HG03175 (cell line): ENCODE data around the gene CCDC6.
"Not testable (repeated sequence)": the region's sequence is repeated elsewhere in the genome, so short reads cannot be mapped to it uniquely, and the experiment has no call there.

Experiments
- ATAC-seq: cut with Tn5 transposase; IDR thresholded peaks from one replicate; pipeline ENCODE4 v1.9.1; 2021; ENCODE audit warnings: mild to moderate bottlenecking, moderate library complexity; ENCODE audit not compliant: unreplicated experiment

The CCDC6 gene

DNA sequence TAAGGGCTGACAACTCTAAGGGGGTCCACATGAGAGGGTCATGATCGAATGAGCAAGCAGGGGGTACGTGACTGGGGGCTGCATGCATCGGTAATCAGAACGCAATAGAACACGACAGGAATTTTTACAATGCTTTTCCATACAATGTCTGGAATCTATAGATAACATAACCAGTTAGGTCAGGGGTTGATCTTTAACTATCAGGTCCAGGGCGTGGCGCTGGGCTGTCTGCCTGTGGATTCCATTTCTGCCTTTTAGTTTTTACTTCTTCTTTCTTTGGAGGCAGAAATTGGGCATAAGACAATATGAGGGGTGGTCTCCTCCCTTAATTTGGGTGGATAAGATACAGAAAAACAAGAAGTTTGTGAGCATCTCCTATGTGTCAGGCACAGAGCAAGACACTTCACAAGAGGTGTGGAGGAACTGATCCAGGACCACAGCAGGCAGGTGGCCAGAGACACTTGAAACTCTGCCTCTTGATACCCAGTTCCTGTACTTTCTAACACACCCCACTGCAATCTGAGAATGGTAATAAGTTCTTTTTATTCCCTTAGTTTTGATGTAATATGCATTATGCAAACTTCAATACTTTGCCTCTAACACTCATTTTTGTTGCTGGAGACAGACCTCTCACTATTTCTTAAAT lies 135.1 kb downstream of the CCDC6 start:
- ATAC-seq, result no peak

DNA sequence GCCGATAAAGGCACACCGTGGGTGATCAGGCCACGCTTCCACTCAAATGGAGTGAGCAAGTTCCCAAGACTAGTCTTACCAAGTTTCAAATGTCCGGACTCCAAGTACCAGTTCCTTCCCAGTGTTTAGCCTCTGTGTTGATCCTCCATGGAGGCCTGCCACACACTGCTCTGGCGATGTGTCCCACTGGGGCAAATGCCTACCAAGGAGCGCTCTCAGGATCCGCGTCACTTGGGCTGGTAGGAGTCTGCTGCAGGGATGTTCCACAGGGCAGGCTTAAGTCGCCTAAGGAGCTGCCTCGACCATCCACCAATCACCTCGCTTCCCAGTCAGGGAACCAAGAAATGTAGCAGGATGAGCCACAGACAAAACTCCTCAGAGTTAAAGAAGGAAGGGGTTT lies 135.7 kb downstream of the CCDC6 start:
- no peak for ATAC-seq

DNA sequence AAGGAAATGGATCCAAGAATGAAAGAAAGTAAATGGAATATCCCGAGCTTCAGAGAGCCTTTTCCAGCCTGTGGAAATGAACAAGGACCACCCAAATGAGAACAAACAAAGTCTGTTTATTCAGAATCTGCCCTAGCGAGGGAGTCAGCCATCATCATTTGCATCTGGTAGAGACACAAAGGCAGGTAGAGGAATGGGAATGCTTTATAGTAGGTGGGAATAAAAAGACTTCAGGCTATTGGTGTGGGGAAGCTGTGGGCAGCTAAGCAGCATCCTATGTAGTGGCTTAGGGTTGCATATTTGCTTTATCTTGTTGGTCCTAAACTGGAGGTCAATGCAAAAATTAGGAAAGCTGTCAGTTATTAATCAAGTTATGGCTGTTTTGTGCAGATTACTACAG lies 143.9 kb downstream of the CCDC6 start:
- no peak for ATAC-seq

DNA sequence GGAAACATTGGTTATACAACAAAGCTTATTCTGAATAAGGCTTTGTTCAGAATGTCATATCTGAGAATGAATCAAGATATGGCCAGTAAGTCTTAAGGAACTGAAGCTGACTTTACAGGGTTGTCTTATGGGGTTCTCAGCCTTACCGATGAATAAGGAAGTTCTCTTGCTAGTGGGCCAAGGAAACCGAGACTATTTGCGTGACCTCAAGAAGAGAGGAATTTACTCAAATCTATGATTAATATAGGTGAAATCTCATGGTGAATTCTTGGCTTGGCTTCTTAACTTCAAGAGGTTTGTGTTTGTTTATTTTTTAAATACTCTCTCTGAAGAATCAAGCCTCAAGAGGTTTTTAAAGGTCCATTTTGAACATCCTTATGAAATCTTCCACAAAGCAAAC lies 148.4 kb downstream of the CCDC6 start:
- ATAC-seq, result no peak

DNA sequence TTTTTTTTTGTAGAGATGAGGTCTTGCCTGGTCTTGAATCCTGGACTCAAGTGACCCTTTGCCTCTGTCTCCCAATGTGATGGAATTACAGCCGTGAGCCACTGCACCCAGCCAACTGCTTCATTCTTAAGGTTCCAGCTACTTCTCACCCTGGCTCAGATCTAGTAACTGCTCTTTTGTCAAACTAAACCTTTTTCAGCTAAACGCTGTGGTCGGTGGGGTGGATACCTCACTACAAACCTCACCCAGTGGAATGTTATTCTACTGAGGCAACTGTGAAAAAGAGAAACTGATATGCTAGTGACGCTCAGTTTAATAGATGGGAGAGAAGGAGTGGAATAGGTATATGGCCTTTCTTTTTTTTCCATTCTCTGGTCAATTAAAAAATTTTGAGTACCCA lies 151.4 kb downstream of the CCDC6 start:
- no peak for ATAC-seq

DNA sequence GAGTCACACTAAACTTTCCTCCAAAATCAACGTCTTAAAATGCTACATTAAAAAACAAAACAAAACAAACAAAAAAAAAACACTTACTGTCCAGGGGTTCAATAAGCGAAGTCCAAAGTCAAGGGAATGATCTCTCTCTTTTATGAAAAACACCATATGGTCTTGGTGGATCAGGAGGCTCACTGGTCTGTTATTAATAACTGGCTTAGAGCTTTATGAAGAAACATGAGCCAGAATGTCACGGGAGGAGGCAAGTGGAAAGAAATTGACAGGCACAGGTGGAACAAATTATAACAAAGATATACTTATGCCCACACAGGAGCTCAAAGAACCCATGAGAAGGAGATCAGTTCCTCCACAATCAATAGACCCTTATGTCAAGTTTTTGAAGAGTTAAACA lies 153.1 kb downstream of the CCDC6 start, which contains the start of gene MRLN:
TSS of gene MRLN (minus strand) at position 189 of the 400 bp plus-strand sequence.
- no peak for ATAC-seq

DNA sequence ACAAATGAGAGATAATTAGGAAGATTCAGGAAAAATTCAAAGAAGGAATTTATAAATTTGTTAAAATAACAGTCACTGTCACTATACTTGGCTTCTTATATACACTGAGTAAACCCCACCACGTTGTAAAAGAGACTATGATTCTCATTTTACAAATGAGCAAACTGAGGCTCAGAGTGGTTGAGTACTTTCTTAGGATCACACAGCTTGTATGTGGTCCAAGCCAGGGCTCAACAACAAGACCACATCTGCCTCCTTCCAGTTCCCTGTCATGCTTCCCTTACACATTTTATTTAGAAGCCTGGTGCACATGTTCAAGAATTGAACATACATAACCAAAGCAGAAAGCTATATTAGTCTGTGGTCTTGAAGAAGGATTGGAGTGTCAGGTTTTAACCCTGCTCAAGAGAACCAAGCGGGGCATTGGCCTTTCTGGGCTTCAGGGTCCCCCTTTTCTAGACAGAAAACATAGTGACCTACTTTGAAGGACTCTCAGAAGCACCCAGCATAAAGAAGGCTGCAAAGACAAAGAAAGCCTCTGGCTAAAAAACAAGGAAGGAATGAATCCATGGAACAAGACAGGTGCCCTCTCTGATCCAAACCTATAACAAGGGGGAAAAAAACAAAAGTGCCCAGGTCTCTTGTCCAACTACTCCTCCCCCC lies 153.9 kb downstream of the CCDC6 start:
- ATAC-seq, result no peak

DNA sequence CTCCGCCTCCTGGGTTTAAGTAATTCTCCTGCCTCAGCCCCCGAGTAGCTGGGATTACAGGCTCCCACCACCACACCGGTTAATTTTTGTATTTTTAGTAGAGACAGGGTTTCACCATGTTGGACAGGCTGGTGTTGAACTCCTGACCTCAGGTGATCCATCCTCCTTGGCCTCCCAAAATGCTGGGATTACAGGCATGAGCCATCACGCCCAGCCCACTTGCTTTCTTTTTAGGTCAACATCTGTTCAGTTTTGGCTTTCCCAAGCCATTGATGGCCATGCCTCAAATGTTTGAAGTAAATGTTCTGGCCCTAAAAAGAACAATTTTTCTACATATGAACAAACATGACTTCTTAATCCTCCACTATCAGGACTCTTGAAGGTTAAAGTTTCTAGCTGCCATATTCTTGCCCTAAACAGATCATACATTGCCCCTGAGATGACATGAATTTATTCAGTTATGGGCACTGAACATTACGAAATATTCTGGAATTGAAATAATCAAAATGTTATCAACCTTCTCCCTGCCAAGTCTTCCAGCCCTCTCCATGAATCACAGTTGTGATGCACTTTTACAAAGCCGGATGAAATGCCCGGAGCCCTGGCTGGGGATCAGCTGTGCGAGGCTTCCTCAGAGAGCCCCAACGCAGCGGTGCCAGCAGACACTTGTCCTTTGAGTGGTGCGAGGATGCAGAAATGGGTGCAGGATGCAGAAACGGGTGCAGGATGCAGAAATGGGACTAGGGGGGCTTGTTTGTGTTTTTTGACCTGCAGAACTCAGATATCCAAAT lies 156.0 kb downstream of the CCDC6 start:
- no peak for ATAC-seq

DNA sequence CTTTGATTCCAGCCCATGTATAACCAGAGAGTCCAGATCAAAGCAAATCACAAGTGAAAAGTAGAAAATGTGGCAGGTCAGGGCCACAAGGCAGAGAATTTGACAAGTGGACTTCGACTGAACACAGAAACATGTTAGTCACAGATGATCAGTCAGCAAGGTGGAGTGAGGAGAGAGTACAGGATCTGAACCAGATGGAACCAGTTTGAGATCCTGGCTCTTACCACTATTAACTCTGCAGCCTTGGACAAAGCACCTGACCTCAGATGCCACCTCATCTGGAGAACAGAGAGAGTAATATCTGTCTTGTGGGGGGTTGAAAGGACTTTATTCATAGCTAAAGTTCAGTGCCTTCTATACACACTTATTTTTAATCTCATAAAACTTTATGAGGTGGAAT lies 157.5 kb downstream of the CCDC6 start:
- ATAC-seq, result no peak

DNA sequence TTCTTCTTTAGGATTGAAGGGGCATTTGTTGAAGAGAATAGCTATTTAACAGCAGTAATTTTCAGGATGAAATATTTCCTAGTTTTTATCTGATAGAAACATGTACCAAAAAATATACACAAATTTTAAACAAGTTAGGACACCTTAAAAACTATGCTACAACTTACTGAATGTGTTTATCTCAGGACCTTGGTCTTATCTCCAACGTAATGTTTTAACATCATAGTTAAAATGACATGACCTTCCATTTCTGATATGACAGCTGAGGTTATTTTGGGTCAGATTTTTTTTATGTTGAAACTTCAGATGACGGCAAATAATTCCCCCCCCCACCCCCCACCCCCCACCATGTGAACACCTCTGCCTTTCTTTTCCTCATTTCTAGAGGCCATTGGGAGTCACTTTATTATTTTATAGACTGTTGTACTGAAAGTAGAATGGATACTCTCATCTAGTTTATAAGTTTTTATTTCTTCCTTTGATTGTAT lies 161.1 kb downstream of the CCDC6 start:
- ATAC-seq, result no peak

DNA sequence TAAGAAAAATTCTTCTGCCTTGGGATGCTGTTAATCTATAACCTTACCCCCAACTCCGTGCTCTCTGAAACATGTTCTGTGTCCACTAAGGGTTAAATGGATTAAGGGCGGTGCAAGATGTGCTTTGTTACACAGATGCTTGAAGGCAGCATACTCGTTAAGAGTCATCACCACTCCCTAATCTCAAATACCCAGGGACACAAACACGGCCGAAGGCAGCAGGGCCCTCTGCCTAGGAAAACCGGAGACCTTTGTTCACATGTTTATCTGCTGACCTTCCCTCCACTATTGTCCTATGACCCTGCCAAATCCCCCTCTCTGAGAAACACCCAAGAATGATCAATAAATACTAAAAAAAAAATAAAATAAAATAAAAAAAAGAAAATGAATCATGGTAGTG lies 161.6 kb downstream of the CCDC6 start:
- ATAC-seq, result not testable (repeated sequence)

DNA sequence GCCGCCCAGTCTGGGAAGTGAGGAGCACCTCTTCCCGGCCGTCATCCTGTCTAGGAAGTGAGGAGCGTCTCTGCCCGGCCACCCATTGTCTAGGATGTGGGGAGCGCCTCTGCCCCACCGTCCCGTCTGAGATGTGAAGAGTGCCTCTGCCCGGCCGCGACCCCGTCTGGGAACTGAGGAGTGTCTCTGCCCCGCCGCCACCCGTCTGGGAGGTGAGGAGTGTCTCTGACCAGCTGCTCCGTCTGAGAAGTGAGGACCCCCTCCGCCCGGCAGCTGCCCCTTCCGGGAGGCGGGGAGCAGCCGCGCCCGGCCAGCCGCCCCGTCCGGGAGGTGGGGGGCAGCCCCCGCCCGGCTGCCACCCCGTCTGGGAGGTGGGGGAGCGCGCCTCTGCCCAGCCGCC lies 162.2 kb downstream of the CCDC6 start:
- ATAC-seq, result not testable (repeated sequence)

DNA sequence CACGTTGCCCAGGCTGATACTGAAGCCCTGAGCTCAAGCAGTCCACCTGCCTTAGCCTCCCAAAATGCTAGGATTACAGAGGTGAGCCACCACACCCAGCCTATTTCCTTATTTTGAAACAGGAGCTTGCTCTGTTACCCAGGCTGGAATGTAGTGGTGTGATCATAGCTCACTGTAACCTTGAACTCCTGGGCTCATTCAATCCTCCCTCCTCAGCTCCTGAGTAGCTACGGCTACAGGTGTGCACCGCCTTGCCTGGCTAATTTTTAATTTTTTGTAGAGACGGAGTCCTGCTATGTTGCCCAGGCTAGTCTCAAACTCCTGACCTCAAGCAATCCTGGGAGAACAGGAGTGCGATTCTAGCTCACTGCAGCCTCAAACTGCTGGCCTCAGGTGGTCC lies 164.8 kb downstream of the CCDC6 start:
- ATAC-seq, result no peak

DNA sequence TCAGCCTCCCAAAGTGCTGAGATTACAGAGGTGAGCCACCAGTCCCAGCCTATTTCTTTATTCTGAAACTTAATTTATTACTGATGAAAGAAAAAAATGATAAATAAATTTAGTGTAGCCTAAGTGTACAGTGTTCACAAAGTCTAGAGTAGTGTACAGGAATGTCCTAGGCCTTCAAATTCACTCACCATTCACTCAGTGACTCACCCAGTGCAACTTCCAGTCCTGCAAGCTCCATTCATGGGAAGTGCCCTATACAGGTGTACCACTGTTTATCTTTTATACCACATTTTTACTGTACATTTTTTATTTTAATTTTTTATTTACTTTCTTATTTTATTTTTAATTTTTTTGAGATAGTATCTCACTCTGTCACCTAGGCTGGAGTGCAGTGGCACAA lies 165.3 kb downstream of the CCDC6 start:
- ATAC-seq, result no peak
